OCI-LY3 (cell line): ENCODE data around the gene FTO.

Experiments used
- H2AFZ ChIP-seq: fragments of 200-600, 300-600 bp; shearing (Covaris generic); 2 replicates; pipeline ENCODE4 v1.6.0; 2014; ENCODE audit warnings: antibody characterized with exemption, low read depth, low read length
- H3K27ac ChIP-seq: fragments of 200-600, 300-600 bp; sonication (generic); 2 replicates; pipeline ENCODE4 v1.5.1; 2014; ENCODE audit warnings: mild to moderate bottlenecking, low read length, moderate library complexity, mixed read lengths
- H3K27me3 ChIP-seq: fragments of 200-600, 300-600 bp; sonication (generic); 2 replicates; pipeline ENCODE4 v1.6.1; 2014; ENCODE audit warnings: low read depth, low read length, mixed read lengths
- H3K36me3 ChIP-seq: fragments of 200-600, 300-600 bp; sonication (generic); replicated peaks from 2 replicates; pipeline ENCODE3; 2014; ENCODE audit warnings: low read depth, low read length, mixed read lengths
- H3K4me1 ChIP-seq: fragments of 300-600, 200-600 bp; sonication (generic); 2 replicates; pipeline ENCODE4 v1.6.1; 2014; ENCODE audit warnings: low read length, mixed read lengths
- H3K4me2 ChIP-seq: fragments of 200-600, 300-600 bp; sonication (generic); 2 replicates; pipeline ENCODE4 v1.6.1; 2014; ENCODE audit warnings: low read length, mixed read lengths
- H3K4me3 ChIP-seq: fragments of 300-600, 200-600 bp; sonication (generic); 2 replicates; pipeline ENCODE4 v1.5.1; 2014; ENCODE audit warnings: antibody characterized with exemption, mild to moderate bottlenecking, low read length, moderate library complexity
- H3K79me2 ChIP-seq: fragments of 300-600, 200-600 bp; shearing (Covaris generic); 2 replicates; pipeline ENCODE4 v1.6.1; 2014; ENCODE audit warnings: mild to moderate bottlenecking, low read length, mixed read lengths
- H3K9ac ChIP-seq: fragments of 300-600, 200-600 bp; shearing (Covaris generic); 2 replicates; pipeline ENCODE4 v1.6.0; 2014; ENCODE audit warnings: mild to moderate bottlenecking, low read length, moderate library complexity
- H3K9me3 ChIP-seq: fragments of 200-600, 300-600 bp; shearing (Covaris generic); 2 replicates; pipeline ENCODE4 v1.6.1; 2014; ENCODE audit warnings: low read length, mixed read lengths; ENCODE audit not compliant: insufficient read depth
- H4K20me1 ChIP-seq: fragments of 200-600, 300-600 bp; sonication (generic); 2 replicates; pipeline ENCODE4 v1.6.1; 2016; ENCODE audit warnings: low read length, mixed read lengths; ENCODE audit not compliant: insufficient read depth
- CTCF ChIP-seq: fragments of 200-600, 300-600 bp; sonication (generic); IDR thresholded peaks from 2 replicates; pipeline ENCODE4 v1.5.1; 2014; ENCODE audit warnings: antibody characterized with exemption, low read length, low read depth
- EZH2phosphoT487 ChIP-seq: fragments of 200-600 bp; shearing (Covaris generic); IDR thresholded peaks from 2 replicates; pipeline ENCODE4 v1.6.1; 2018; ENCODE audit warnings: antibody characterized with exemption, mixed run types, low read depth

FTO gene

GRCh38 chr16:53822936-53823529, 119.1 kb downstream of the FTO start:
- TF ChIP-seq EZH2phosphoT487: no peak
- TF ChIP-seq CTCF: no peak
- no peak overlapping the region for H3K4me3 ChIP-seq
- no peaks in the 10 kb centered on the region for H3K9me3 ChIP-seq
- no peaks in the 10 kb centered on the region for H3K36me3 ChIP-seq
- no peaks in the 10 kb centered on the region for H3K4me1 ChIP-seq
- H2AFZ ChIP-seq: no peak overlapping the region
- H3K27me3 ChIP-seq: no peaks in the 10 kb centered on the region
- no peak overlapping the region for H3K27ac ChIP-seq
- no peak overlapping the region for H3K9ac ChIP-seq
- H3K4me2 ChIP-seq: no peak overlapping the region
- no peaks in the 10 kb centered on the region for H3K79me2 ChIP-seq
- no peaks in the 10 kb centered on the region; the same call in 1 of the 2 replicates for H4K20me1 ChIP-seq

- H3K4me3 ChIP-seq: no peak overlapping the region
- no peak overlapping the region for H2AFZ ChIP-seq
- no peaks in the 10 kb centered on the region for H3K27me3 ChIP-seq
- H3K79me2 ChIP-seq: no peaks in the 10 kb centered on the region
- H3K4me1 ChIP-seq: no peaks in the 10 kb centered on the region
- no peak overlapping the region for H3K27ac ChIP-seq
- H3K36me3 ChIP-seq: no peaks in the 10 kb centered on the region
- TF ChIP-seq EZH2phosphoT487 (no peak), CTCF (no peak)
- no peak overlapping the region for H3K4me2 ChIP-seq
- no peak overlapping the region for H3K9ac ChIP-seq
- H3K9me3 ChIP-seq: no peaks in the 10 kb centered on the region
- no peaks in the 10 kb centered on the region; the same call in 1 of the 2 replicates for H4K20me1 ChIP-seq
Observed at GRCh38 chr16:53826658-53827057, 122.7 kb downstream of the FTO start.

DNA sequence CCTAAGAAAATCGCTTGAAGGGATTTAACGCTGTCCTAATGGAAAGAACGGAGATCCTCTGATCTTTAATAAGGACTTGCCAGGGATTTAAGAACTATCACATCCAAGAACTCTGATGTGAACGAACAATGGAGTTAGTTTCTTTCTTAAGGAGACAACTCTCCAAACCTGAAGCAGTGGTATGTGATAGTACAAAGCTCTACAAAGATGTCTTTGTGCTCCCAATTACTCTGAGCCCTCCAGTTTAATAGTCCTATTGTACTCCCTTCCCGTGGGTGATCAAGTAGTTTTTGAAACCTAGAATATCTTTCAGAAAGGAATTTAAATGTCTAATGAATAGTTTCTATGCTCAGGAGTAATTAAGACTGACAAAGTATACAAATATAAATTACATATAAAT, 123.8 kb downstream of the FTO start:
- Histone ChIP-seq H3K4me1 (no peaks in the 10 kb centered on the region), H3K27ac (no peak overlapping the region), H3K79me2 (no peaks in the 10 kb centered on the region), H3K36me3 (no peaks in the 10 kb centered on the region), H3K27me3 (no peaks in the 10 kb centered on the region), H2AFZ (no peak overlapping the region), H3K9ac (no peak overlapping the region), H3K9me3 (no peaks in the 10 kb centered on the region), H3K4me3 (no peak overlapping the region), H3K4me2 (no peak overlapping the region), H4K20me1 (no peaks in the 10 kb centered on the region)
- TF ChIP-seq CTCF (no peak), EZH2phosphoT487 (no peak)

DNA sequence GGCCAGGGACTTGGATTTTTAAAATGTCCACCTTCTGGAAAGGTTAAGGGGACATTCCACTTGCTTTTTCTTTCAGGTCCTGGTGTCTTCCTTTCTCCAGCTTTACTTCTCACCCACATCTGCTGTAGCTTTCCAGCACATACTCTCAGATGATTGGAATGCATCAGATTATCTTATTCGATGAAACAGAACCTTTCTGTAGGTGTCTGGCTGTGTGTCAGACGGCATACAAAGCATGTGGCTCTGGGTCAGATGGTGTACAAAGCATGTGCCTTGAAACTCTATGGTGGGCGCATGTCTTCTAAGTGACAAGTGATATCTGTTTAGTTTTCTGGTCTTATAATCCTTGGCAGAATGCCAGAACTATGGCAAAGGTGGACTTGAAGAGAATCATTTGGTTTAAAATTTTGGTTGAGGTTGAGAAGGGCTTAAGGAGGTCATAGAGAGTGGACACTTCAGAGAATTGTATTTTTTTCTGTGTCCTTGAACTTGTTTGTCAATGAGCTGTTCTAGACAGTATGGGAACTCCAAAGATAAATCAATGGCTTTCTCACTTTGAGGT, 125.3 kb downstream of the FTO start:
- Histone ChIP-seq H3K9me3 (no peaks in the 10 kb centered on the region), H3K4me3 (no peak overlapping the region), H3K9ac (no peak overlapping the region), H3K4me2 (no peak overlapping the region), H3K36me3 (no peaks in the 10 kb centered on the region), H3K27me3 (no peaks in the 10 kb centered on the region), H2AFZ (no peak overlapping the region), H3K4me1 (no peaks in the 10 kb centered on the region), H4K20me1 (no peaks in the 10 kb centered on the region), H3K27ac (no peak overlapping the region), H3K79me2 (no peaks in the 10 kb centered on the region)
- TF ChIP-seq EZH2phosphoT487: no peak
- TF ChIP-seq CTCF: no peak
